ENCODE results near the gene PXK. TPM values are rescaled to one million over a fixed set of nuclear protein-coding genes. Genes with fewer than 3 reads are reported as not detected.

Gene PXK
- total RNA-seq, 1 experiment from 2014 or later, result 32.2 TPM

- DNase-seq (ENCODE audit: low read depth), result no peak
These were observed 15.3 kb downstream of the PXK start for GRCh38 chr3:58347984-58348383.

GRCh38 chr3:58349792-58350626 is 17.3 kb downstream of the PXK start:
- no peak for DNase-seq (ENCODE audit: low read depth)

- DNase-seq (ENCODE audit: low read depth), result peak; percentile 31
These were observed 17.9 kb downstream of the PXK start for GRCh38 chr3:58350627-58351013.

- no peak for DNase-seq (ENCODE audit: low read depth)
These were observed 19.2 kb downstream of the PXK start for GRCh38 chr3:58351920-58352319.

- DNase-seq (ENCODE audit: low read depth), result no peak
These were observed 19.9 kb downstream of the PXK start for GRCh38 chr3:58352626-58353025.

GRCh38 chr3:58353722-58354553 is 21.2 kb downstream of the PXK start:
- DNase-seq (ENCODE audit: low read depth), result peak; percentile 9

GRCh38 chr3:58355179-58355578 is 22.5 kb downstream of the PXK start:
- DNase-seq (ENCODE audit: low read depth), result no peak

GRCh38 chr3:58356054-58356453 is 23.4 kb downstream of the PXK start:
- peak; percentile 5 for DNase-seq (ENCODE audit: low read depth)

GRCh38 chr3:58357402-58357801 is 24.7 kb downstream of the PXK start:
- no peak for DNase-seq (ENCODE audit: low read depth)

GRCh38 chr3:58358092-58358491 is 25.4 kb downstream of the PXK start:
- DNase-seq (ENCODE audit: low read depth), result no peak

GRCh38 chr3:58358808-58359207 is 26.1 kb downstream of the PXK start:
- DNase-seq (ENCODE audit: low read depth), result no peak

GRCh38 chr3:58359621-58360020 is 26.9 kb downstream of the PXK start:
- no peak for DNase-seq (ENCODE audit: low read depth)

- no peak for DNase-seq (ENCODE audit: low read depth)
These were observed 29.2 kb downstream of the PXK start for GRCh38 chr3:58361866-58362265.

GRCh38 chr3:58366699-58367098 is 34.0 kb downstream of the PXK start:
- peak; percentile 47 for DNase-seq (ENCODE audit: low read depth)

- DNase-seq (ENCODE audit: low read depth), result no peak
These were observed 36.3 kb downstream of the PXK start for GRCh38 chr3:58369038-58369437.

GRCh38 chr3:58369876-58370275 is 37.2 kb downstream of the PXK start:
- no peak for DNase-seq (ENCODE audit: low read depth)

- no peak for DNase-seq (ENCODE audit: low read depth)
These were observed 37.7 kb downstream of the PXK start for GRCh38 chr3:58370407-58370806.

GRCh38 chr3:58371754-58372153 is 39.1 kb downstream of the PXK start:
- DNase-seq (ENCODE audit: low read depth), result no peak

- no peak for DNase-seq (ENCODE audit: low read depth)
These were observed 42.6 kb downstream of the PXK start for GRCh38 chr3:58375254-58375653.

GRCh38 chr3:58377168-58377567 is 44.5 kb downstream of the PXK start:
- DNase-seq (ENCODE audit: low read depth), result no peak

- no peak for DNase-seq (ENCODE audit: low read depth)
These were observed 45.1 kb downstream of the PXK start for GRCh38 chr3:58377750-58378149.

GRCh38 chr3:58379351-58380073 is 46.8 kb downstream of the PXK start:
- no peak for DNase-seq (ENCODE audit: low read depth)
